Stimulated activated CD4-positive, alpha-beta T cell treated with anti-CD3 and anti-CD28 coated beads, Interleukin-12 subunit alpha, Interleukin-12 subunit beta, amount 100 ng/mL, for 24 hours (primary cell): ENCODE measurements around the gene POU4F1.

Experiments
- DNase-seq, 2 experiments: peaks; one replicate each; pipeline ENCODE4 v3.0.0-alpha.2; 2020; ENCODE audit warnings: low read depth in 2 of 2

The POU4F1 gene

DNA sequence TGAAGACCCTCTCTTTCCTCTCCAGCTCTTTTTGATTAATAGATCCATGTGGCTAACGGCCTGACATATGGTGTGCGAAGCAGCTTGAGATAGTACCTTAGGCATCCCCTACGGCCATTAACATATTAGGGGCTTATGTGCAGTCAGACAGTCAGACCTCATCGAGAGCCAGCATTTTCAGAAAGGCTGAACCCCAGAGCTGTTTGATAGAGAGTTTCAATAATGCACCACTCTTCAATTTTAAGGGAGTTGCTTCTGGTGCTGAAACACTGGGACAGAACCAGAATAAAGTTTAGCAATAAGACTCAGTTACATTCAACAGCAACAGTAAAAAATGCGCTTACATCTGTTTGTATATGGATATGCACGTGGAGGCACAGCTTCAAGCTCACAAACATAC, 10.8 kb downstream of the POU4F1 start:
- no peak for DNase-seq

DNA sequence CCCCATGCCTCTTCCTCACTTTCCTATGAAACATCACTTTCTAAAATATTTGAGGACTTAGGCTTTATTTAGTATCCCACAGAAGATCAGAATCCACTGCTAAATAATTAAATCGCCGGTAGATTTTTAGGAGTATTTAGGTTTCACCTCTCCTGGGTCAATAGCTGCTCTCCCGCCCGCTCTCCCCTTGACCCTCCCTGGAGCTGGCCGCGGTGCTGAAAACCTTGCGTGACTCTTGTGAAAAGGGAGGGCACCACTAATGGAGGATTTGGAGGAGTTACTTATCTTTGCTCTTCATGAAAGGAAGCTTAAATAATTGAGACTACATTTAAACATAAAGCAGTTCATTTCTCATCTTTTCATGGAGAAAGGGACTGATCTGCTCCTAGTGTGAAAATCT, 14.1 kb downstream of the POU4F1 start:
- no peak for DNase-seq

DNA sequence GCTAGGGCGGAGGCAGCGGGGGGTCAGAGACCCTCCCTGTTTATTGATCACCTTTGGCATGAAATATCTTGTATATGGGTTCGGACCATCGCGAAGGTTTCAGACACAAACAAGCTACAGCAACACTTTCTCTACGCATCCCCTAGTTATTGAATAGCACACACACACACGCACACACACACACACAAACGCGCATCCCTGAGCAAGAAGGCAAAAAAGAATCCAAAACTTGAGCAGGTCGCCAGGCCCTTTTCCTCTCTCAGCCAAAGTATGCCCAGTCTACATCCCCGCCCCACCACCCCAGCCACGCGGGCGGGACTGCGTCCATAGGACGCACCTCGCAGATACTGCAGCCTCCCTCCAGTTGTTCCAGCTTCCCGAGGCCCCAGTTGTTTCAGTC, 16.0 kb downstream of the POU4F1 start:
- DNase-seq, result no peak

DNA sequence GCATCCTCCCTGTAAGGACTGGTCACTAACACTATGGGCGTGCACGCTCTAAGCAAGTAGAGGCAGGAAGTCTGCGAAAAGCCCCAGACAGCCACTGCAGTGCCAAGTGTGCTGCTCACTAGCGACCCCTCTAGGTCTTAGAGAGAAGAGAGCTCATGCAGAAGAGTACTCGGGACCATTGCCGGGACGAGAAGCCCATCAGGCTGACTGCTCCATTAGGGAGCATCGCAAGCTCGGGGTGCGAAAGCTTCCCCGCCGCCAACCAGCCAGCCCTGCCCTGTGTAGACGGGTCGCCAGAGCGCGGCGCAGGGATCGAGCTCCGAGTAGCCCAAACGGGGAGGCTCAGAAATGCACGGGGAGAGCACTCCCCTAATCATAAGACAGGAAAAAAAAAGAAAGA, 16.6 kb downstream of the POU4F1 start:
- DNase-seq, result no peak

DNA sequence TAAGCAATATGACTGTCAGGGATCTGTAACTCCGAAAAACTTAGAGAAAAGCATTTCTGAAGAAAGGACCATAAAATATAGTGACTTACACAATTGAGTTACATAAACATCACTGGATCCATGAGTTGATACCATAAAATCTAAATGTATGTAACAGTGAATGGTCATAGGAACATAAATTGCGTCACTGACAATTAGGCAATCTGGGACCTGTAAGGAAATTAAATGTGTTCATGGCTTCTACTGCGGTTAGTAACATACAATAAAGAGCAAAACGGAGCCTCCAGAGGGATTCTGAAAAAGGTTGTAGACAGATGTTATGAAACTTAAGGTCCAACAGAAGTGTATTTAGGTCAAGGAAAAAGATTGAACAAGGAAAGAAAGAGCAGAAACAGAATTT, 27.1 kb downstream of the POU4F1 start:
- DNase-seq, result no peak

GRCh38 chr13:78572459-78572858, 30.9 kb downstream of the POU4F1 start:
- DNase-seq, result no peak

DNA sequence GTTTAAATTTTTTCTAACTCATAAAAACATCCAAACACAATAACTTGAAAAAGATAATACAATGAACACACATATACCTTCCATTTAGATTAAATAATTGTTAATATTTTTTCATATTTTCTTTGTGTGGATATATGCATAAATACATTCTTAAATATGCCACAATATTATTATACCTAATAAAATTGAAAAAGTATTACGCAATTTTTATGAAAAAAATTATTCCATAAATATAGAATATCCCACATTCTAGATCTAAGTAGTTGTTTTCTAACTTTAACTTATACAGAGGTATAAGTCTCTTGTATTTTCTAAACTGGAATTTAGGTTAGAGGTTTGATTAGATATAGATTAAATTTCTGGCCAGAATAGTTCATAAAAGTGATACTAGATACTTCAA, 34.3 kb downstream of the POU4F1 start:
- DNase-seq, result no peak

DNA sequence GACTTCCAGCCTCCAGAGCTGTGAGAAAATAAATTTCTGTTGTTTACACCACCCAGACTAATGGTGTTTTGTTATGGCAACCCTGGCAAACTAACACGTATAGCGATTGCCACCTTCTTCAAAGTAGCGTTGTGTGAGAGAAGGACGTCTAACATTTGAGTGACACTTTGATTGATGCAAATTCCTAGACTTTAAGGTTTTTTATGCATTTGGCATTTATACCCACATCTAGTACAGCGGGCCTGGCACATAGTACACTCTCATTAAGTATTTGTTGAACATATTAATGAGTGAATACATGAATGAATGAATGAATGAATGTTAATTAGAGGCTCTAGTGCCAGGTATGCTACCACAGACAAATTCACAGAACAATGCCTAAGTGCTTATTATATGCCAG, 36.7 kb downstream of the POU4F1 start:
- no peak for DNase-seq

DNA sequence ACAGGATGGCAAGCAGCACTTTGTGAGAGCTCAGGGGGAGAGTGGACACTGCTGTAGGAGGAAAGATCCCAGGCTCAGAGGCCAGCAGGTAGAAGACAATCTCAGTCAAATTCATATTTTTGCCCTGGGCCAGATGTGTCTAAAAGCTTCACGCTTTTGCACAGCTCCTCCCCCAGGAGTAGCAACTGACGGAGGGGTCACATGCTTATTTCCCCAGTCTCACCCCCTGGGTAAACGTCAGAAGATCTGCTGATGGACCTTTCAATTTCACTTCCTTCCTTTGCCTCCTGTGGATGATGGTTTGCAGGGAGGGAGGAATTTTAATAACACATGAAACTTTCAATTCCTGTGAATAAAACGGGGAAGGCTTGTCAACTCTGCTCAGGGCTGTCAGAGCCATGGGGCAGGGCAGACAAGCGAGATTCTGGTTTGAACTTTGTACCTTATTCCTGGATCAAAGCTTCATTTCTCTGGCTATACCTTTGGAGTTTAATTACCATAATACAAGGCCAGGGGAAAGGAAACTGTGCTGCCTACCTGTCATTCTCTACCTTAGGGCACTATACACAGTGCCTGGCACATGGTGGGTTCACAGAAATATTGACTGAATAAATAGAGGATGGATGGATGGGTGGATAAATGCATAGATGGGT, 41.0 kb downstream of the POU4F1 start:
- DNase-seq, result no peak
